Liver (tissue), 3 donors: ENCODE measurements around the gene MS4A15.

Source experiments
- GABPA ChIP-seq, 2 donors: IDR thresholded peaks in 1 of 2; conservative IDR thresholded peaks in 1 of 2; 2 replicates each; pipeline ENCODE4 v1.6.1; 2016; ENCODE audit warnings: antibody characterized with exemption in 2 of 2, mild to moderate bottlenecking in 1 of 2, moderate library complexity in 1 of 2
- HNF4A ChIP-seq, 2 donors: conservative IDR thresholded peaks; 2 replicates each; pipeline ENCODE4 v1.6.1; 2016; ENCODE audit warnings: antibody characterized with exemption in 2 of 2, mild to moderate bottlenecking in 2 of 2
- JUND ChIP-seq, 2 donors: IDR thresholded peaks; 2 replicates each; pipeline ENCODE4 v1.6.1; 2016; ENCODE audit warnings: antibody characterized with exemption in 2 of 2
- RAD21 ChIP-seq, 2 donors: IDR thresholded peaks; 2 replicates each; pipeline ENCODE4 v1.6.1; 2016; ENCODE audit warnings: antibody characterized with exemption in 2 of 2, mild to moderate bottlenecking in 2 of 2
- RXRA ChIP-seq, 2 donors: IDR thresholded peaks; 2 replicates each; pipeline ENCODE4 v1.6.1; 2017 to 2018; ENCODE audit warnings: antibody characterized with exemption in 2 of 2, mild to moderate bottlenecking in 1 of 2
- TAF1 ChIP-seq: conservative IDR thresholded peaks from 2 replicates; pipeline ENCODE4 v1.6.1; 2016; ENCODE audit warnings: antibody characterized with exemption, mild to moderate bottlenecking
- YY1 ChIP-seq: IDR thresholded peaks from 2 replicates; pipeline ENCODE4 v1.6.1; 2016; ENCODE audit warnings: antibody characterized with exemption, mild to moderate bottlenecking
- TF ChIP-seq, protein P1 (sequence below): fragments of 150-350 bp; IDR thresholded peaks from 2 replicates; pipeline ENCODE4 v1.5.1; 2017; ENCODE audit warnings: improper control_type of control experiment, low read depth, low read length; ENCODE audit not compliant: missing input control
- TF ChIP-seq, protein P2 (sequence below): IDR thresholded peaks from 2 replicates; pipeline ENCODE4 v1.6.1; 2016; ENCODE audit warnings: antibody characterized with exemption
- TF ChIP-seq, protein P3 (sequence below): IDR thresholded peaks from 2 replicates; pipeline ENCODE4 v1.6.1; 2016; ENCODE audit warnings: antibody characterized with exemption, mild to moderate bottlenecking
- TF ChIP-seq, protein P4 (sequence below): IDR thresholded peaks from 2 replicates; pipeline ENCODE4 v1.6.1; 2016; ENCODE audit warnings: antibody characterized with exemption
- TF ChIP-seq, protein P5 (sequence below): IDR thresholded peaks from 2 replicates; pipeline ENCODE4 v1.6.1; 2016; ENCODE audit warnings: antibody characterized with exemption
- donor health status: healthy.
- donor health status: healthy.

DNA sequence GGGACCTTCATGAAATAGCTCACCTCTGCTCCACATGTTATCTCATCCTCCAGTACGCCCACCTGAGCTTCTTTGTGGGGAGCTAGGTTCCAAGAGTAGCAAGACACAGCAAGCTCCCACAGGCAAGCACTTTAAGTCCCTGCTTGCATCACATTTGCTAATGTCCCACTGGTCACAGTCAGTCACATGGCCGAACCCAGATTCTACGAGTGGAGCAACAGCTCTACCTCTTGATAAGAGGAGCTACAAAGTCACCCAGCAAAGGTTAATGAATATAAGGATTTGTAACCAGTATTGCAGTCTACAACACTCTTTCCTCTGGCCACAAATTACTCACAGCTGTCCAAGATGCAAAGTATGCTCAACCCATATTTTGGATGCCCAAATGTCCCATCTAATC, 15.2 kb upstream of the MS4A15 start:
- TF ChIP-seq RAD21 (IDR thresholded peaks at IDR 0.05) (no peak), TAF1 (no peak), RXRA (IDR thresholded peaks at IDR 0.05) (no peak), JUND (IDR thresholded peaks at IDR 0.05) (no peak), HNF4A (conservative IDR thresholded peaks at IDR 0.05) (no peak), YY1 (no peak), GABPA (IDR thresholded peaks at IDR 0.05 in 1 of 2, conservative IDR thresholded peaks at IDR 0.05 in 1 of 2) (no peak)
- TF ChIP-seq, protein P1, sequence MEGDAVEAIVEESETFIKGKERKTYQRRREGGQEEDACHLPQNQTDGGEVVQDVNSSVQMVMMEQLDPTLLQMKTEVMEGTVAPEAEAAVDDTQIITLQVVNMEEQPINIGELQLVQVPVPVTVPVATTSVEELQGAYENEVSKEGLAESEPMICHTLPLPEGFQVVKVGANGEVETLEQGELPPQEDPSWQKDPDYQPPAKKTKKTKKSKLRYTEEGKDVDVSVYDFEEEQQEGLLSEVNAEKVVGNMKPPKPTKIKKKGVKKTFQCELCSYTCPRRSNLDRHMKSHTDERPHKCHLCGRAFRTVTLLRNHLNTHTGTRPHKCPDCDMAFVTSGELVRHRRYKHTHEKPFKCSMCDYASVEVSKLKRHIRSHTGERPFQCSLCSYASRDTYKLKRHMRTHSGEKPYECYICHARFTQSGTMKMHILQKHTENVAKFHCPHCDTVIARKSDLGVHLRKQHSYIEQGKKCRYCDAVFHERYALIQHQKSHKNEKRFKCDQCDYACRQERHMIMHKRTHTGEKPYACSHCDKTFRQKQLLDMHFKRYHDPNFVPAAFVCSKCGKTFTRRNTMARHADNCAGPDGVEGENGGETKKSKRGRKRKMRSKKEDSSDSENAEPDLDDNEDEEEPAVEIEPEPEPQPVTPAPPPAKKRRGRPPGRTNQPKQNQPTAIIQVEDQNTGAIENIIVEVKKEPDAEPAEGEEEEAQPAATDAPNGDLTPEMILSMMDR: no peak
- TF ChIP-seq, protein P2, sequence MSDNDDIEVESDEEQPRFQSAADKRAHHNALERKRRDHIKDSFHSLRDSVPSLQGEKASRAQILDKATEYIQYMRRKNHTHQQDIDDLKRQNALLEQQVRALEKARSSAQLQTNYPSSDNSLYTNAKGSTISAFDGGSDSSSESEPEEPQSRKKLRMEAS: no peak
- TF ChIP-seq, protein P3, sequence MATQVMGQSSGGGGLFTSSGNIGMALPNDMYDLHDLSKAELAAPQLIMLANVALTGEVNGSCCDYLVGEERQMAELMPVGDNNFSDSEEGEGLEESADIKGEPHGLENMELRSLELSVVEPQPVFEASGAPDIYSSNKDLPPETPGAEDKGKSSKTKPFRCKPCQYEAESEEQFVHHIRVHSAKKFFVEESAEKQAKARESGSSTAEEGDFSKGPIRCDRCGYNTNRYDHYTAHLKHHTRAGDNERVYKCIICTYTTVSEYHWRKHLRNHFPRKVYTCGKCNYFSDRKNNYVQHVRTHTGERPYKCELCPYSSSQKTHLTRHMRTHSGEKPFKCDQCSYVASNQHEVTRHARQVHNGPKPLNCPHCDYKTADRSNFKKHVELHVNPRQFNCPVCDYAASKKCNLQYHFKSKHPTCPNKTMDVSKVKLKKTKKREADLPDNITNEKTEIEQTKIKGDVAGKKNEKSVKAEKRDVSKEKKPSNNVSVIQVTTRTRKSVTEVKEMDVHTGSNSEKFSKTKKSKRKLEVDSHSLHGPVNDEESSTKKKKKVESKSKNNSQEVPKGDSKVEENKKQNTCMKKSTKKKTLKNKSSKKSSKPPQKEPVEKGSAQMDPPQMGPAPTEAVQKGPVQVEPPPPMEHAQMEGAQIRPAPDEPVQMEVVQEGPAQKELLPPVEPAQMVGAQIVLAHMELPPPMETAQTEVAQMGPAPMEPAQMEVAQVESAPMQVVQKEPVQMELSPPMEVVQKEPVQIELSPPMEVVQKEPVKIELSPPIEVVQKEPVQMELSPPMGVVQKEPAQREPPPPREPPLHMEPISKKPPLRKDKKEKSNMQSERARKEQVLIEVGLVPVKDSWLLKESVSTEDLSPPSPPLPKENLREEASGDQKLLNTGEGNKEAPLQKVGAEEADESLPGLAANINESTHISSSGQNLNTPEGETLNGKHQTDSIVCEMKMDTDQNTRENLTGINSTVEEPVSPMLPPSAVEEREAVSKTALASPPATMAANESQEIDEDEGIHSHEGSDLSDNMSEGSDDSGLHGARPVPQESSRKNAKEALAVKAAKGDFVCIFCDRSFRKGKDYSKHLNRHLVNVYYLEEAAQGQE: no peak
- TF ChIP-seq, protein P4, sequence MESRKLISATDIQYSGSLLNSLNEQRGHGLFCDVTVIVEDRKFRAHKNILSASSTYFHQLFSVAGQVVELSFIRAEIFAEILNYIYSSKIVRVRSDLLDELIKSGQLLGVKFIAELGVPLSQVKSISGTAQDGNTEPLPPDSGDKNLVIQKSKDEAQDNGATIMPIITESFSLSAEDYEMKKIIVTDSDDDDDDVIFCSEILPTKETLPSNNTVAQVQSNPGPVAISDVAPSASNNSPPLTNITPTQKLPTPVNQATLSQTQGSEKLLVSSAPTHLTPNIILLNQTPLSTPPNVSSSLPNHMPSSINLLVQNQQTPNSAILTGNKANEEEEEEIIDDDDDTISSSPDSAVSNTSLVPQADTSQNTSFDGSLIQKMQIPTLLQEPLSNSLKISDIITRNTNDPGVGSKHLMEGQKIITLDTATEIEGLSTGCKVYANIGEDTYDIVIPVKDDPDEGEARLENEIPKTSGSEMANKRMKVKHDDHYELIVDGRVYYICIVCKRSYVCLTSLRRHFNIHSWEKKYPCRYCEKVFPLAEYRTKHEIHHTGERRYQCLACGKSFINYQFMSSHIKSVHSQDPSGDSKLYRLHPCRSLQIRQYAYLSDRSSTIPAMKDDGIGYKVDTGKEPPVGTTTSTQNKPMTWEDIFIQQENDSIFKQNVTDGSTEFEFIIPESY: no peak
- TF ChIP-seq, protein P5, sequence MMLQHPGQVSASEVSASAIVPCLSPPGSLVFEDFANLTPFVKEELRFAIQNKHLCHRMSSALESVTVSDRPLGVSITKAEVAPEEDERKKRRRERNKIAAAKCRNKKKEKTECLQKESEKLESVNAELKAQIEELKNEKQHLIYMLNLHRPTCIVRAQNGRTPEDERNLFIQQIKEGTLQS: no peak
